ENCODE data around the gene PHC2. TPM values are rescaled to one million over a fixed set of nuclear protein-coding genes. Genes with fewer than 3 reads are reported as not detected.

The PHC2 gene
- total RNA-seq, 1 experiment from 2014 or later, result 9.4 TPM

GRCh38 chr1:33394770-33395169 lies 36.1 kb downstream of the PHC2 start:
- Mint-ChIP-seq H3K4me3 (no peak overlapping the region), H3K27me3 (ENCODE audit: low read depth) (no peaks in the 10 kb centered on the region; the same call in 1 of the 2 replicates), H3K36me3 (ENCODE audit: insufficient read depth in 1 of 3, low read depth in 3 of 3) (peaks cover 0 to 5% (median 0%) of the 10 kb centered on the region in 3 experiments; a peak in 1 of 7 replicates), H3K27ac (no peak overlapping the region), H3K9me3 (peaks cover 2 to 3% of the 10 kb centered on the region in 2 experiments; a peak in 2 of 5 replicates), H3K4me1 (peaks cover 22 to 26% of the 10 kb centered on the region in 2 experiments)
- Histone ChIP-seq H4K8ac (replicated peaks; ENCODE audit: insufficient read length, low read depth, low read length) (no peak overlapping the region), H2BK12ac (ENCODE audit: insufficient read length, low read depth, low read length) (no peak overlapping the region), H3K4ac (ENCODE audit: low read depth, low read length) (no peak overlapping the region), H3K23ac (ENCODE audit: insufficient read length, low read depth, low read length) (no peak overlapping the region), H4K91ac (ENCODE audit: insufficient read length, low read depth, low read length) (no peak overlapping the region), H2BK20ac (ENCODE audit: low read depth, low read length, poor library complexity, severe bottlenecking) (no peak overlapping the region), H2BK120ac (ENCODE audit: low read depth, low read length, poor library complexity, severe bottlenecking) (no peak overlapping the region), H4K5ac (ENCODE audit: insufficient read length, low read depth, low read length) (no peak overlapping the region), H3K4me1 (ENCODE audit: insufficient read depth, low read length) (peaks cover 4% of the 10 kb centered on the region; the same call in 1 of the 2 replicates), H3K23me2 (ENCODE audit: insufficient read length, low read depth, low read length, poor library complexity, severe bottlenecking) (no peaks in the 10 kb centered on the region), H3K9ac (ENCODE audit: extremely low read depth, insufficient read length, low read length) (no peak overlapping the region), H3K27ac (ENCODE audit: insufficient read length, low read depth, low read length) (no peak overlapping the region), H2BK5ac (ENCODE audit: insufficient read length, low read length) (no peak overlapping the region), H3K79me2 (ENCODE audit: insufficient read depth, low read length) (no peaks in the 10 kb centered on the region), H3K9me3 (ENCODE audit: control insufficient read depth, low read depth, low read length) (no peaks in the 10 kb centered on the region), H2AFZ (ENCODE audit: low read length) (no peak overlapping the region), H3K4me2 (ENCODE audit: insufficient read depth, insufficient read length, low read length) (no peak overlapping the region), H3K56ac (ENCODE audit: insufficient read length, low read depth, low read length) (no peak overlapping the region), H2AK5ac (ENCODE audit: insufficient read length, low read length) (no peak overlapping the region), H3T11ph (ENCODE audit: low read length) (no peak overlapping the region), H3K14ac (ENCODE audit: insufficient read depth, low read length) (no peak overlapping the region), H3K18ac (ENCODE audit: insufficient read length, low read depth, low read length) (no peak overlapping the region), H3K79me1 (ENCODE audit: insufficient read depth, low read depth, low read length, poor library complexity, severe bottlenecking) (no peaks in the 10 kb centered on the region), H2BK15ac (ENCODE audit: low read depth, low read length) (no peak overlapping the region), H3K27me3 (ENCODE audit: insufficient read depth, low read length) (no peaks in the 10 kb centered on the region), H4K20me1 (ENCODE audit: control insufficient read depth, insufficient read depth, insufficient read length) (peaks cover 3% of the 10 kb centered on the region)
- WGBS (ENCODE audit: extremely low coverage, insufficient read length, low lambda C conversion rate), result no CpG with 5 or more reads among the region's 5 CpGs
- no peak for DNase-seq
- no peak for TF ChIP-seq CTCF (conservative IDR thresholded peaks at IDR 0.05)

Measured in H9 (cell line).